HepG2 (cell line): ENCODE results near the gene BRMS1. TPM values are rescaled to one million over a fixed set of nuclear protein-coding genes. Genes with fewer than 3 reads are reported as not detected.

Source experiments
- ARNTL ChIP-seq: sonication (generic); formaldehyde crosslinking; IDR thresholded peaks from 2 replicates; pipeline ENCODE4 v1.4.0; 2020; ENCODE audit warnings: mild to moderate bottlenecking, missing genetic modification reagents
- BHLHE40 ChIP-seq: IDR thresholded peaks from 2 replicates; pipeline ENCODE4 v1.6.1; 2011; ENCODE audit warnings: low read length, improper control_type of control experiment
- HDAC1 ChIP-seq: sonication (generic); formaldehyde crosslinking; IDR thresholded peaks from 2 replicates; pipeline ENCODE4 v1.5.1; 2020; ENCODE audit warnings: mild to moderate bottlenecking, missing genetic modification reagents
- KMT2B ChIP-seq: IDR thresholded peaks from 2 replicates; pipeline ENCODE4 v1.6.1; 2016; ENCODE audit warnings: missing genetic modification reagents, missing compliant biosample characterization
- MAZ ChIP-seq, 2 experiments: sonication (generic) in 1 of 2; formaldehyde crosslinking in 1 of 2; IDR thresholded peaks; 2 replicates each; pipeline versions ENCODE4 v1.5.0 to v1.6.1; 2012 to 2020; ENCODE audit warnings: low read depth in 2 of 2, mild to moderate bottlenecking in 2 of 2, borderline replicate concordance in 1 of 2, improper control_type of control experiment in 1 of 2, low read length in 1 of 2, missing genetic modification reagents in 1 of 2, moderate library complexity in 1 of 2
- MED1 ChIP-seq: sonication (generic); formaldehyde crosslinking; IDR thresholded peaks from 2 replicates; pipeline ENCODE4 v1.4.0; 2020; ENCODE audit warnings: missing genetic modification reagents
- PHF8 ChIP-seq: sonication (generic); formaldehyde crosslinking; IDR thresholded peaks from 2 replicates; pipeline ENCODE4 v1.5.0; 2020; ENCODE audit warnings: missing genetic modification reagents
- SIX4 ChIP-seq: sonication (generic); formaldehyde crosslinking; IDR thresholded peaks from 2 replicates; pipeline ENCODE4 v1.4.0; 2020; ENCODE audit warnings: missing genetic modification reagents
- SMAD9 ChIP-seq: sonication (generic); formaldehyde crosslinking; IDR thresholded peaks from 2 replicates; pipeline ENCODE4 v1.5.1; 2020; ENCODE audit warnings: mild to moderate bottlenecking, missing genetic modification reagents
- SRSF4 ChIP-seq: fragments of 200-400 bp; formaldehyde crosslinking; IDR thresholded peaks from one replicate; pipeline ENCODE4 v1.6.1; 2018; ENCODE audit warnings: mild to moderate bottlenecking, low read depth, low read length, moderate library complexity; ENCODE audit not compliant: poor library complexity, severe bottlenecking
- ZC3H13 ChIP-seq: sonication (generic); formaldehyde crosslinking; IDR thresholded peaks from 2 replicates; pipeline ENCODE4 v1.8.1; 2023; ENCODE audit warnings: mild to moderate bottlenecking, missing genetic modification reagents, moderate library complexity
- ZFP82 ChIP-seq: sonication (generic); formaldehyde crosslinking; IDR thresholded peaks from 2 replicates; pipeline ENCODE4 v1.5.1; 2020; ENCODE audit warnings: mild to moderate bottlenecking, missing genetic modification reagents, borderline replicate concordance
- ZMYM2 ChIP-seq: sonication (generic); formaldehyde crosslinking; IDR thresholded peaks from 2 replicates; pipeline ENCODE4 v1.8.0; 2022; ENCODE audit warnings: mild to moderate bottlenecking, missing genetic modification reagents
- ZNF205 ChIP-seq: IDR thresholded peaks from 2 replicates; pipeline ENCODE4 v1.6.1; 2018; ENCODE audit warnings: missing biosample characterization, missing genetic modification reagents
- ZNF225 ChIP-seq: sonication (generic); formaldehyde crosslinking; IDR thresholded peaks from 2 replicates; pipeline ENCODE4 v1.4.0; 2020; ENCODE audit warnings: mild to moderate bottlenecking, missing genetic modification reagents
- ZNF790 ChIP-seq: sonication (generic); formaldehyde crosslinking; IDR thresholded peaks from 2 replicates; pipeline ENCODE4 v1.8.0; 2022; ENCODE audit warnings: missing genetic modification reagents, mild to moderate bottlenecking, borderline replicate concordance
- polyA plus RNA-seq, 8 experiments: library from polyadenylated mRNA; depleted of rRNA in 3 of 8; stranded (reverse) in 7 of 8; unstranded in 1 of 8; fragments of >200 nt; fragmentation: Illumina TruSeq in 4 of 8; extraction: Trizol in 4 of 8; gene quantifications; 2 replicates each; pipeline versions ENCODE4 v1.2.1 to v1.2.3, GENCODE V29; 2011 to 2016; ENCODE audit warnings: low read depth in 4 of 8, missing spikeins in 1 of 8, mixed read lengths in 1 of 8; ENCODE audit not compliant: insufficient read depth in 1 of 8
- total RNA-seq, 5 experiments: library from RNA; depleted of rRNA; stranded (reverse); fragments of >200 nt; fragmentation: Illumina TruSeq; extraction: Trizol; gene quantifications; 2 replicates each; pipeline ENCODE4 v1.2.3, GENCODE V29; 2016; ENCODE audit warnings: low read depth in 1 of 5
- TF ChIP-seq, protein P1 (sequence below): IDR thresholded peaks from 2 replicates; pipeline ENCODE4 v1.6.1; 2012; ENCODE audit warnings: low read depth, low read length, improper control_type of control experiment
- TF ChIP-seq, protein P2 (sequence below): sonication (generic); formaldehyde crosslinking; IDR thresholded peaks from 2 replicates; pipeline ENCODE4 v1.8.0; 2023; ENCODE audit warnings: mild to moderate bottlenecking, missing genetic modification reagents
- TF ChIP-seq, protein P3 (sequence below): sonication (generic); formaldehyde crosslinking; IDR thresholded peaks from 2 replicates; pipeline ENCODE4 v1.4.0; 2020; ENCODE audit warnings: missing genetic modification reagents
- TF ChIP-seq, protein P4 (sequence below): conservative IDR thresholded peaks from 2 replicates; pipeline ENCODE4 v1.6.1; 2018; ENCODE audit warnings: missing genetic modification reagents
- TF ChIP-seq, protein P5 (sequence below): IDR thresholded peaks from 2 replicates; pipeline ENCODE4 v1.6.1; 2016

Gene BRMS1
- total and polyA plus RNA-seq, 2 of the 13 experiments (the other 11 are each of a cell fraction or from before 2014, with no cell fraction given): 15.8 to 55.7 TPM

DNA sequence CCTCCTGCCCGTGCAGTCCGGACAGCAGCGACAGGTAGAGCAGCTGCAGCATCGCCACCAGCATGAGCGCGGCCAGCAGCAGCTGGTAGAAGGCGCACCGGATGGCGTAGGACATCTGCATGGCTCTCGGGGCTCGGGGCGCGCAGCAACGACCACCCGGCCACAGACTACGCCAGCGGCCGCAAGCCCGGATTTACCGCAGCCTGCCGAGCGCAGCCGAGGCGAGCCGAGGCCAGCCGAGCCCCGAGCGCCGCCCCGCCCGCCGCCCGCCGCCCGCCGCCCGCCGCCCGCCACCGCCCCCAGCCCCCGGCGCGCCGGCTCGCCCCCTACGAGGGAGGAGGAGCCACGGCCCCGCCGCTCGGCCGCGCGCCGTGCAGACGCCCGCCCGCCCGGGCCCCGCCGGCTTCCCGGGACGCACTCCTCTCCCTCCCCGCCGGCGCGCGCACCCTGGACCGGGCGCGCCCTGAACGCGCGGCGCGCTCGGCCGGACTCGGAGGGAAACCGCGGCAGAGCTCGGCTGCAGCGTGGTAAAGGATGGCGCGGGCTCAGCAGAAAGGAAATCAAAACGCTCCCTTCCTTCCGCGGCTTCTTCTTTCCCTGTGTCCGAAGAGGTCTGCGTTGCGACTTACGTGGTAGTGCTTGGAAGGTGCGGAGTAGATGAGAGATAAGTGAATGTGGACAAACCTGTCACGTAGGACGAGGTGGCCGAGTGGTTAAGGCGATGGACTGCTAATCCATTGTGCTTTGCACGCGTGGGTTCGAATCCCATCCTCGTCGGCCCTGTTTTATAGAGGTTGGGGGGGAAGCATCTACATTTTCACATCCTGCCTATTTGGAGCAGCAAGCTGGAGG, 2.7 kb upstream of the BRMS1 start, which contains the start of gene B4GAT1 (continued):
- peak; percentile 87 for TF ChIP-seq ZMYM2 (CRISPR knock-in tag)
- TF ChIP-seq, protein P1, sequence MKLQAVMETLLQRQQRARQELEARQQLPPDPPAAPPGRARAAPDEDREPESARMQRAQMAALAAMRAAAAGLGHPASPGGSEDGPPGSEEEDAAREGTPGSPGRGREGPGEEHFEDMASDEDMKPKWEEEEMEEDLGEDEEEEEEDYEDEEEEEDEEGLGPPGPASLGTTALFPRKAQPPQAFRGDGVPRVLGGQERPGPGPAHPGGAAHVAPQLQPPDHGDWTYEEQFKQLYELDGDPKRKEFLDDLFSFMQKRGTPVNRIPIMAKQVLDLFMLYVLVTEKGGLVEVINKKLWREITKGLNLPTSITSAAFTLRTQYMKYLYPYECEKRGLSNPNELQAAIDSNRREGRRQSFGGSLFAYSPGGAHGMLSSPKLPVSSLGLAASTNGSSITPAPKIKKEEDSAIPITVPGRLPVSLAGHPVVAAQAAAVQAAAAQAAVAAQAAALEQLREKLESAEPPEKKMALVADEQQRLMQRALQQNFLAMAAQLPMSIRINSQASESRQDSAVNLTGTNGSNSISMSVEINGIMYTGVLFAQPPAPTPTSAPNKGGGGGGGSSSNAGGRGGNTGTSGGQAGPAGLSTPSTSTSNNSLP: peak; percentile 66; the same call in 1 of the 2 replicates
- TF ChIP-seq ARNTL (CRISPR knock-in tag): peak; percentile 51; the same call in 1 of the 2 replicates
- peak; percentile 30; the same call in 1 of the 2 replicates for TF ChIP-seq MED1 (CRISPR knock-in tag)
- 0 out of 2 replicates have a peak, but pooled peaks have one; percentile 10 for TF ChIP-seq ZNF225 (CRISPR knock-in tag)
- peak; percentile 89; the same call in 1 of the 2 replicates for TF ChIP-seq ZC3H13
- no peak for TF ChIP-seq SMAD9
- 0 out of 2 replicates have a peak, but pooled peaks have one; percentile 47 for TF ChIP-seq ZFP82 (CRISPR knock-in tag)
- TF ChIP-seq, protein P2, sequence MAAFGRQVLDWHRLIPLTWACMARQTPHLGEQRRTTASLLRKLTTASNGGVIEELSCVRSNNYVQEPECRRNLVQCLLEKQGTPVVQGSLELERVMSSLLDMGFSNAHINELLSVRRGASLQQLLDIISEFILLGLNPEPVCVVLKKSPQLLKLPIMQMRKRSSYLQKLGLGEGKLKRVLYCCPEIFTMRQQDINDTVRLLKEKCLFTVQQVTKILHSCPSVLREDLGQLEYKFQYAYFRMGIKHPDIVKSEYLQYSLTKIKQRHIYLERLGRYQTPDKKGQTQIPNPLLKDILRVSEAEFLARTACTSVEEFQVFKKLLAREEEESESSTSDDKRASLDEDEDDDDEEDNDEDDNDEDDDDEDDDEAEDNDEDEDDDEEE (CRISPR knock-in tag): peak; percentile 32; the same call in 1 of the 2 replicates
- TF ChIP-seq HDAC1 (CRISPR knock-in tag): peak; percentile 15; the same call in 1 of the 2 replicates
- peak; percentile 58; the same call in 1 of the 2 replicates for TF ChIP-seq PHF8 (CRISPR knock-in tag)
- no peak for TF ChIP-seq SRSF4
- TF ChIP-seq ZNF790: 0 out of 2 replicates have a peak, but pooled peaks have one; percentile 28
- 0 out of 2 replicates have a peak, but pooled peaks have one; percentile 32 for TF ChIP-seq SIX4
- TF ChIP-seq, protein P3, sequence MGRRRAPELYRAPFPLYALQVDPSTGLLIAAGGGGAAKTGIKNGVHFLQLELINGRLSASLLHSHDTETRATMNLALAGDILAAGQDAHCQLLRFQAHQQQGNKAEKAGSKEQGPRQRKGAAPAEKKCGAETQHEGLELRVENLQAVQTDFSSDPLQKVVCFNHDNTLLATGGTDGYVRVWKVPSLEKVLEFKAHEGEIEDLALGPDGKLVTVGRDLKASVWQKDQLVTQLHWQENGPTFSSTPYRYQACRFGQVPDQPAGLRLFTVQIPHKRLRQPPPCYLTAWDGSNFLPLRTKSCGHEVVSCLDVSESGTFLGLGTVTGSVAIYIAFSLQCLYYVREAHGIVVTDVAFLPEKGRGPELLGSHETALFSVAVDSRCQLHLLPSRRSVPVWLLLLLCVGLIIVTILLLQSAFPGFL: no peak
- TF ChIP-seq, protein P4, sequence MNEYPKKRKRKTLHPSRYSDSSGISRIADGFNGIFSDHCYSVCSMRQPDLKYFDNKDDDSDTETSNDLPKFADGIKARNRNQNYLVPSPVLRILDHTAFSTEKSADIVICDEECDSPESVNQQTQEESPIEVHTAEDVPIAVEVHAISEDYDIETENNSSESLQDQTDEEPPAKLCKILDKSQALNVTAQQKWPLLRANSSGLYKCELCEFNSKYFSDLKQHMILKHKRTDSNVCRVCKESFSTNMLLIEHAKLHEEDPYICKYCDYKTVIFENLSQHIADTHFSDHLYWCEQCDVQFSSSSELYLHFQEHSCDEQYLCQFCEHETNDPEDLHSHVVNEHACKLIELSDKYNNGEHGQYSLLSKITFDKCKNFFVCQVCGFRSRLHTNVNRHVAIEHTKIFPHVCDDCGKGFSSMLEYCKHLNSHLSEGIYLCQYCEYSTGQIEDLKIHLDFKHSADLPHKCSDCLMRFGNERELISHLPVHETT (CRISPR knock-in tag): peak; percentile 55; the same call in 1 of the 2 replicates
- peak; percentile 83 for TF ChIP-seq KMT2B (CRISPR knock-in tag)
- TF ChIP-seq BHLHE40: 0 out of 2 replicates have a peak, but pooled peaks have one; percentile 26
- TF ChIP-seq, protein P5, sequence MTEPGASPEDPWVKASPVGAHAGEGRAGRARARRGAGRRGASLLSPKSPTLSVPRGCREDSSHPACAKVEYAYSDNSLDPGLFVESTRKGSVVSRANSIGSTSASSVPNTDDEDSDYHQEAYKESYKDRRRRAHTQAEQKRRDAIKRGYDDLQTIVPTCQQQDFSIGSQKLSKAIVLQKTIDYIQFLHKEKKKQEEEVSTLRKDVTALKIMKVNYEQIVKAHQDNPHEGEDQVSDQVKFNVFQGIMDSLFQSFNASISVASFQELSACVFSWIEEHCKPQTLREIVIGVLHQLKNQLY (CRISPR knock-in tag): 0 out of 2 replicates have a peak, but pooled peaks have one; percentile 36
- TF ChIP-seq MAZ (IDR thresholded peaks at IDR 0.05; ENCODE audit: borderline replicate concordance, low read depth, low read length): peak; percentile 58; the same call in 1 of the 2 replicates
- TF ChIP-seq MAZ (CRISPR knock-in tag; IDR thresholded peaks at IDR 0.05; ENCODE audit: low read depth): peak; percentile 55; the same call in 1 of the 2 replicates
- TF ChIP-seq ZNF205 (CRISPR knock-in tag): peak; percentile 76; the same call in 1 of the 2 replicates
